Stimulated activated CD4-positive, alpha-beta T cell treated with anti-CD3 and anti-CD28 coated beads, Interleukin-2, amount 100 ng/mL, for 24 hours (primary cell): ENCODE results near the gene SSBP3.

Experiments
- DNase-seq, 2 donors: peaks; one replicate each; pipeline ENCODE4 v3.0.0-alpha.2; 2020

The SSBP3 gene

GRCh38 chr1:54409156-54410142 lies 3.3 kb upstream of the SSBP3 start:
- peak in 1 of 2 donors; percentile 36 for DNase-seq

GRCh38 chr1:54408147-54409066 lies 2.2 kb upstream of the SSBP3 start:
- DNase-seq = no peak

GRCh38 chr1:54407404-54408146 lies 1.4 kb upstream of the SSBP3 start:
- peak; percentile 39 to 64 for DNase-seq

GRCh38 chr1:54407154-54407403 lies 885 bp upstream of the SSBP3 start:
- no peak for DNase-seq

DNA sequence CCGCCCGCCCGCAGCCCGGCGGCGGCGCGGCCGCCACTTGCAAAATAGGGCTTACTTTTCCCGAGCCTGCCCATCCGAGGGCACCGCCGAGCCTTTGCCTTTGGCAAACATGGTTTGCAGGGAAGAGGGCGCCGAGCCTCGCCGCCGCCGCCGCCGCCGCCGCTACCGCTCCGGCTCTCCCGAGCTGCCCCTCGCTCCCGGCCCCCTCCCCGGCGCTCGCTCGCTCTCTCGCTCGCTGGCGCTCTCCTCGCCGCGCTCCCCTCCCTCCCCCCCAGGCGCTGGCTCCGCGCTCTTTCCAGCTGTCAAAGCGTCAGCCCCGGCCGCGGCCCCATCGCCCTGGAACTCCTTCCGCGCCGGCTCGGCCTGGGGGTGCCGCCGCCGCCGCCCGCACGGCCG lies 298 bp downstream of the SSBP3 start:
- no peak for DNase-seq

DNA sequence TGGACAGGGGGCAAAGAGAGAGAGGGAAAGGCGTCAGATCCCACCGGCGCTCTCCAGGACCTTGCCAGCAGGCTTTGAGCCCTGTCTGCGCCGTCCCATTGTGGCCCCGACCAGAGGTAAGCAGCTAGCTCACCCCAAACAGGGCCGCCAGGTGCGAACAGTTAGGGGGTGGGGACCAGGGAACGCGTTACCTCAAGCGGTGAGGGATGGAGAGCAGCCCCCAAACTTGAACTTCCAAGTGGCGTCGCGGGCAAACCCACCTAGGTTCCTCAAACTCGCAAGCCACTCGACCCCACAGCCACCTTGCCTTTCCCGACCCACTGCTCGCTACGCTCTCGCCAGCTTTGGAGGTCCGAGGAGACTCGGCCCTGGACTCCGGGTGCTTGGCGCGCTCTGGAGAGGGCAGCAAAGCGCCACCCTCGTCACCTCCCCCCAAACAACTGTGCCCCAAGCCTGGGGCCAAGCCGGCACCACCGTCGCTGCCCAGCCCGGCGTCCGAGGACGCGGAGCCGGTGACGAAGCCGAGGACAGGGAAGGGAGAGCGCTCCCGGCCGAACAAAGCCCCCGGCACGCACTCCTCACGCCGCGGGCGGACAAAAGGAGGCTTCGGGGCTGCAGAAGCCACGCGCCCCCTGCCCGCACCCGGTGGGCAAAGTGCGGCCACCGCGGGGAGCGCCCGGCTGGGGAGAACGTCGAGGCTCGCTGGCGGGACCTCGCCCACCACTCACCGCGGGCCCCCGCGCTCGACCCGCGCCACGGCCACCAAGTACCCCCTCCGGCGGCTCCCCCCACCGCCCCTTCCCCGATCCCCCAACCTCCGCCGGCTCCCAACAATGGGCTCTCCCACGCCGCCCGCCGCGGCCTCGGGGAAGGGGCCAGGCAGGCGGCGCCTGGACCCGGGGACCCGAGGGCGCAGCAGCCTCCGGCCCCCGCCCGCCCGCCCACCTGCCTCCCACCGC lies 976 bp downstream of the SSBP3 start:
- DNase-seq = peak in 1 of 2 donors; percentile 31

- no peak for DNase-seq
Measured at GRCh38 chr1:54404263-54404662, 1.9 kb downstream of the SSBP3 start.

GRCh38 chr1:54403808-54404261 lies 2.4 kb downstream of the SSBP3 start:
- DNase-seq = peak in 1 of 2 donors; percentile 42

- no peak for DNase-seq
Measured at GRCh38 chr1:54403405-54403804, 2.8 kb downstream of the SSBP3 start.

DNA sequence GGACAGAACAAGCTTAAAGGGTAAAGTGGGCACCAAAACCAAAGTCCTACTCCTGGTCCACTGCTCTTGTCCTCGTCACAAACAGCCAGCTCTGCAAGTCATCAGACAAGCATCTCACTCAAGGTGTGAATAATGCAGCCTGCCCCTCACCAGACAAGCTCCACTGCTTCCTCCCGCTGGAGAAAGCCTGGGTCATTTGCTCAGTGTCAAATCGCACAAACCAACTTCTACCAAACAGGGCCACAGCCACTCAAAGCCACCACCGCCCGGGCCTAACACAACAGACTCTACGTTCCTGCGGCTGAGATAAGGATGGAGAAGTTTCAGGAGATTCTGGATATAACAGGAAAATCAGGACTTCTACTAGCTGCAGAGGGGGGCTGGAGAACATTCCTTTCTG lies 3.3 kb downstream of the SSBP3 start:
- no peak for DNase-seq

GRCh38 chr1:54401799-54402198 lies 4.4 kb downstream of the SSBP3 start:
- no peak for DNase-seq

DNA sequence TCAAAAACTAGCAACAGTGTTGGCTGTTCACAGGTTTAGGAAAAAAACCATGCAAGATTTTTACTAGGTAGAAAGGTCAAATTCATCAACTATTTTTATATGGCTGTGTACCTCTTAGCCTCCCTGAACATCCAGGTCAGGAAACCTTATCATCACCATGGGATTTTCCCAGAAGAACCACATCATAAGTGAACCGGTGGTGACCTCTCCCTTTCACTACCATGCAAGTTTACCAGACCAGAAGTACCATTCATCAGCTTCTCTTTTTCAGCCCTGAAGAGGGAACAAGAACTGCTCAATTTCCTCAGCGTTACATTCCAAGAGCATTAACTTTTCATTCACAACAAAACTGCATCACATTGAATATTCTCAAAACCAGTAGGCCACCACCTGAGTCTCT lies 5.9 kb downstream of the SSBP3 start:
- DNase-seq = no peak

- no peak for DNase-seq
Measured at GRCh38 chr1:54399765-54400164, 6.4 kb downstream of the SSBP3 start.

- DNase-seq = peak; percentile 30 to 32
Measured at GRCh38 chr1:54398963-54399528, 7.1 kb downstream of the SSBP3 start.

- no peak for DNase-seq
Measured at GRCh38 chr1:54397980-54398379, 8.2 kb downstream of the SSBP3 start.

DNA sequence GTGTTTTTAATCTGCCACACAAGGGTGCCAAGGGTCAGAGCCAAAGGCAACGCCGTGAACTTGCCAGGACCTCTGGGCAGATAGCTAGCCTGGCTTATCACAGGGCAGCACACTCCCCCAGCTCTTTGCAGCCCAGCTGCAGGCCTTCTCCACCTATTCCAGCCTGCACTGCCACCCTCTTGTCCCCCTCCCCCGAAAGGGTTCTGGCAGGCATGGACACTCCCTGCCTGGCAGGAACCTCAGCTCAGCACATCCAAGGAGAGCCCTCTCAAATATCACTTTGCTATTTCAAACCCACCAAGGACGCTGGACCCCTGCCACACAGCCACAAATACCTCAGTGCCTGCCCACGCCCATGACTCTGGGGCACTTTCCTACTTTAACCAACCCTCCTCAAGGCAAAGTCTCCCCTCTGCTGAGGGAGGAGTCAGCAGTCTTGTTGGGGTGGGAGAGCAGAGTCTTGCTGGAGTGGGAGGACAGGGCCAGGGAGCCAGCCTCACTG lies 9.1 kb downstream of the SSBP3 start:
- no peak for DNase-seq

DNA sequence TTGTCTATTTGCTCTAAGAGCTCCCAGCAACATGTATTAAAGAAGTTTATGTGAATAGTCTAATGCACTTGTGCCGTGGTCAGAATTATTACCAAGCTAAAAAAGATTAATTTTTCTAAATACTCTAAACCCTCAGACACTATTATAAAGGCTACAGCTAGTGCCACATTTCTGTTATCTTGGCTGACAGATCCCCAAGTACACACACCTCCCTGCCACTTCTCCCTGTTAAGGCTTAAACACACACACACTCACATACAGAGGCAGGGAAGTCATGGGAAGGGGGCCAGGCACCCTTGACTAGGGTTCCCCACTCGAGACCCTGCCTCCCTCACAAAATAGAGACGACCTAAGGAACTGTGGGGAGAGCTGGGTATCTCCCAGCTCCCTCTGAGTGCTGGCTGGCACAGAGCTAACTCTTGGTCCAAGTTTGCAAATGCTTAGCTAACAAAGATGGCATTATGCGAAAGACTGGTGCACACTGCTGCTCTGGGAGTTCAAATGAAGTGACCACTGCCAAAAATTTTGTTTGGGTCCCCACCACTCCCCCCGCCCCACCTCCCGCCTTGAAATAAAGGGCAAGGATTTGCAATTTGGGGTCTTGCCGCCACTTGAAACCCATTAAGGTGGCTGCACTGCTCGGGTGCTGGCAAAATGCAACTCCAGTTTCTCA lies 9.8 kb downstream of the SSBP3 start:
- DNase-seq = no peak

DNA sequence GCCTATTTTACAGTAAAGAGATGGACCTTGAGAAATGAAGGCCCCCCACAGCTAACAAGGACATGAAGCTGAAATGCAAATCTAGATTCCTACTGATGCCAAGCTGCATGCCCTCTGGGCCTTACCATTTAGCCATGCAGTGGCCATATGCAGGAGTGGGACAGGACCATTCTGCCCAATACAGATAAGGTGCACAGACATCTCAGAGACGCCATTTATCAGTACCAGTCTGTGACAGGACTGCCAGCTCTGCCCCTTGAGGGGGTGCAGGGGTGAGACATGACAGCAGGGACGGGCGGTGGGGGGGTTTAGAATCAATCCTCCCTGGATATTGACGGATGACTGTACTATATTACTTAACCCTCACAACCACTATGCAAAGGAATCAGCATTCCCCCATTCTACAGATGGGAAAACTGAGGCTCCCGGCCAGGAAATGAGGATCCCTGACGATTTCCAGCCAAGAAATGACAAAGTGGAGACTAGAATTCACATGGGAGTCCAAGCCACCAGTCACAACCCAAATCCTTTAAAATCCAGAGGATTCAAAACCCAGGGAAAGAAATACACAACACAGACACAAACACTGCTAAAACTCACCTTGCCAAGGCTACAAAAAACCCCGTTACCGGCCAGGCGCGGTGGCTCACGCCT lies 10.8 kb downstream of the SSBP3 start:
- DNase-seq = no peak

- DNase-seq = no peak
Measured at GRCh38 chr1:54394104-54394503, 12.1 kb downstream of the SSBP3 start.

- DNase-seq = no peak
Measured at GRCh38 chr1:54392401-54392800, 13.8 kb downstream of the SSBP3 start.
